ENCODE results near the gene ENGASE.

- no peak for TF ChIP-seq ELF4 (IDR thresholded peaks at IDR 0.05)
- no peak for TF ChIP-seq L3MBTL2 (conservative IDR thresholded peaks at IDR 0.05)
- TF ChIP-seq SP1 (IDR thresholded peaks at IDR 0.05): no peak
- TF ChIP-seq NFRKB (IDR thresholded peaks at IDR 0.05): no peak
- no peak for TF ChIP-seq PKNOX1 (IDR thresholded peaks at IDR 0.05)
- no peak for TF ChIP-seq CTBP1 (IDR thresholded peaks at IDR 0.05; ENCODE audit: borderline replicate concordance)
- no peak for TF ChIP-seq ZNF384 (IDR thresholded peaks at IDR 0.05)
- no peak for TF ChIP-seq SUZ12 (IDR thresholded peaks at IDR 0.05)
- TF ChIP-seq LEF1 (IDR thresholded peaks at IDR 0.05; ENCODE audit: borderline replicate concordance): no peak
- TF ChIP-seq TARDBP (IDR thresholded peaks at IDR 0.05): no peak
- TF ChIP-seq FOXM1 (IDR thresholded peaks at IDR 0.05; ENCODE audit: borderline replicate concordance): no peak
Measured at GRCh38 chr17:79120259-79120658, 45.6 kb downstream of the ENGASE start.
